Ovary (tissue), 9 donors: Measurements from ENCODE around the gene HNRNPLL. TPM values are rescaled to one million over a fixed set of nuclear protein-coding genes. Genes with fewer than 3 reads are reported as not detected.
A peak's percentile ranks its signal among the peaks of the same experiment; 100 is the strongest.

Experiments
- DNase-seq, 5 donors: peaks; one replicate each; pipeline ENCODE4 v3.0.0-alpha.2; 2019 to 2020
- H3K27ac ChIP-seq, 2 donors: fragments of 200-600 bp; one replicate each; pipeline versions ENCODE4 v1.5.1 to v1.8.0; 2019 to 2022
- H3K27me3 ChIP-seq: fragments of 200-600 bp; one replicate; pipeline ENCODE4 v1.8.0; 2022
- H3K36me3 ChIP-seq: fragments of 200-600 bp; sonication (generic); one replicate; pipeline ENCODE4 v1.5.1; 2019
- H3K4me1 ChIP-seq: one replicate; pipeline ENCODE4 v1.8.1; 2013; ENCODE audit warnings: mild to moderate bottlenecking, moderate library complexity; ENCODE audit not compliant: insufficient read depth
- H3K4me3 ChIP-seq: fragments of 200-600 bp; sonication (generic); one replicate; pipeline ENCODE4 v1.5.1; 2017
- H3K9me3 ChIP-seq, 2 donors: fragments of 200-600 bp in 1 of 2; sonication (generic) in 1 of 2; one replicate each; pipeline versions ENCODE4 v1.5.1 to v1.8.1; 2013 to 2019; ENCODE audit warnings: mild to moderate bottlenecking in 1 of 2, moderate library complexity in 1 of 2
- CTCF ChIP-seq, 3 donors: fragments of 450-650 bp in 2 of 3; fragments of 200-600 bp in 1 of 3; IDR thresholded peaks; one replicate each; pipeline versions ENCODE4 v1.5.1 to v1.8.0; 2016 to 2022; ENCODE audit warnings: antibody characterized with exemption in 3 of 3, mild to moderate bottlenecking in 1 of 3
- EP300 ChIP-seq: sonication (generic); formaldehyde crosslinking; IDR thresholded peaks from one replicate; pipeline ENCODE4 v1.6.1; 2017; ENCODE audit warnings: antibody characterized with exemption
- POLR2A ChIP-seq: fragments of 450-650 bp; IDR thresholded peaks from one replicate; pipeline ENCODE4 v1.6.1; 2017; ENCODE audit warnings: antibody characterized with exemption, mild to moderate bottlenecking, moderate library complexity
- WGBS, 3 donors: extraction: QIAGEN DNeasy Blood & Tissue Kit in 1 of 3; methylation state at CpG; one replicate each; pipeline versions ENCODE4 v1.1.5 to v1.1.7; 2013 to 2017; 5-methylcytosine and 5-hydroxymethylcytosine counted together
- intact Hi-C, 4 donors: fragments of 100-400 bp; cut with DNase I; formaldehyde crosslinking; loops; one replicate each; pipeline versions ENCODE4 v1.11.0 to v1.15.1; 2022 to 2023
- polyA plus RNA-seq, 2 donors: library from polyadenylated mRNA; stranded (reverse); fragments of 200-250 nt in 1 of 2; fragments of 350-450 nt in 1 of 2; fragmentation: Illumina TruSeq in 1 of 2; extraction: RNeasy Lipid Tissue Mini Kit (QIAGEN cat#74804) in 1 of 2; gene quantifications; one replicate each; pipeline ENCODE4 v1.2.3, GENCODE V29; 2013 to 2014
- total RNA-seq, 7 donors: library from RNA; depleted of rRNA in 2 of 7; stranded (reverse); fragments of >200 nt in 2 of 7; fragmentation: NEBNext Ultra II Directional in 3 of 7; extraction: Animal tissue kit (Norgen Biotek cat#: 25700) in 3 of 7; gene quantifications; one replicate each; pipeline versions ENCODE4 v1.1.0 to v1.2.4, GENCODE V29; 2016 to 2023
- donor health status: DM: no; HTN: no; CAD: no; lungs with moderate emphysema.
- donor health status: DM: no; HTN: no; CAD: no.
- donor health status: Bipolar disorder and iron deficiency.
- donor health status: DM: yes; HTN: yes; CAD: no.
- donor health status: DM: no; HTN: no; CAD: no.
- donor health status: DM: yes; HTN: yes; CAD: no.

The HNRNPLL gene
- total and polyA plus RNA-seq, 9 donors, result 19.1 to 59.2 (median 47.1) TPM

DNA sequence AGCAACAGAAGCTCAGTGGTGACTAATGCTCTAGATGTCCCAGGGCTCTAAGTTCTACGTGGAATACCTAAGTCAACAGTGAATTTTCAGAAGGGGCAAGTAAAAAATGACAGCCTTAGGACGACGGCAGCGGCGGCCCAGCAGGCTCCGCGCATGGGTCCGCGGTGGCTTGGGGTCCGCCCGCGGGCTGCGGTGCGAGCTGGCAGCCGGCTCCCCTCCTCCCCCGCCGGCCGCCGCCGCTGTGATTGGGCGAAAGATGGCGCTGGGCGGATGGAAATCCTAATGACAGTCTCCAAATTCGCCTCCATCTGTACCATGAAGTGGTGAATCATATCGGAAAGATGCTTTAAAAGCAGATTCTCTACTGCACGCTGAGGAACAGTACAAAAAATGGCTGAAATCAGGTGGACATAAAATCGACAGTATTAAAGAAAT lies 74.7 kb downstream of the HNRNPLL start:
- WGBS, 3 donors, result 0 to 2% (median 1%) methylated on average over 27 of the region's 27 CpGs
- H3K27me3 ChIP-seq, result no peaks in the 10 kb centered on the region
- TF ChIP-seq POLR2A (no peak), CTCF (IDR thresholded peaks at IDR 0.05) (no peak), EP300 (no peak)
- H3K4me3 ChIP-seq, result peak overlapping the region; percentile 34
- peak overlapping the region in 1 of 2 donors; percentile 77 for H3K27ac ChIP-seq
- no peaks in the 10 kb centered on the region for H3K9me3 ChIP-seq
- intact Hi-C loops, result loop anchor here in 3 of 4 donors (10.0 kb wide), 3 partner anchors 63 to 213 kb away; partner anchors contain the start of gene ATL2 (in 1 of the 3)
- H3K36me3 ChIP-seq, result no peaks in the 10 kb centered on the region
- peak; percentile 51 to 73 (median 56) for DNase-seq
- peaks cover 4% of the 10 kb centered on the region for H3K4me1 ChIP-seq

DNA sequence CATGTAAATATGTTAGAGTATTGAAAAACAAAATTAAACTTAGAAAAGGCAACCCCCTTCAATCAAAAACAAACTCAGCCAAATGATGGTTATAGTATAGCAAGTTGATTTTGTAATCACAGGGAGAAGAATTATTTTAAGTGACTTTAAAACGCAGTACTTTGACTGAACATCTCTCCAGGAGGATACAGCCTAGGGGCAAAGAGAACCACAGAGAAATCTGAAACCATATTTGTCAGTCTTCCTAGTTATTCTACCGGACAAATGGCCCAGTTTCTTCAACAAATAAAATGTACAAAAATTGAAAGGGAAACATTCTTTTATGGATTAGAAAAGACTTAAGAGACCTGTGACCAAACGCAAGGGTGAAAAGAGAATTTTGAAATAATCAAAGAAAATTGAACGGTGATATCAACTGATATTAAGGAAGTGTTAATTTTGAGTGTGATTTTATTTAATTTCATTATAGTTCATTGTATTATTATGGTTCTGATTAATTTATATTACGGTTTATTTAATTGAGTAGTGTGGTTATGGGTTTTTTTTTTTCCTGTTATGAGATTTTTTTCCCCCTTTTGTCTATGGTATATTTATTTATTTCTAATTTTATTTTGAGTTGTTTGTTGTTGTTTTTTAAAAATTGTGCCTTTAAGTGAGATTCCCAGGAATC lies 75.3 kb downstream of the HNRNPLL start:
- WGBS, 3 donors, result 68 to 80% (median 73%) methylated on average over 5 of the region's 5 CpGs
- H3K4me1 ChIP-seq, result peaks cover 4% of the 10 kb centered on the region
- H3K9me3 ChIP-seq, result no peaks in the 10 kb centered on the region
- H3K36me3 ChIP-seq, result no peaks in the 10 kb centered on the region
- H3K4me3 ChIP-seq, result no peak overlapping the region
- no peaks in the 10 kb centered on the region for H3K27me3 ChIP-seq
- DNase-seq, result no peak
- H3K27ac ChIP-seq, result peak overlapping the region in 1 of 2 donors; percentile 77
- no peak for TF ChIP-seq CTCF (IDR thresholded peaks at IDR 0.05)
- TF ChIP-seq EP300, result no peak
- TF ChIP-seq POLR2A, result no peak
- intact Hi-C loops, result loop anchor here in 3 of 4 donors (10.0 kb wide), 3 partner anchors 63 to 213 kb away; partner anchors contain the start of gene ATL2 (in 1 of the 3)

GRCh38 chr2:38526195-38526594 lies 76.5 kb downstream of the HNRNPLL start:
- peak overlapping the region in 1 of 2 donors; percentile 47 for H3K27ac ChIP-seq
- H3K36me3 ChIP-seq, result no peaks in the 10 kb centered on the region
- 20 to 37% (median 33%) methylated on average over 2 of the region's 2 CpGs for WGBS, 3 donors
- no peak for DNase-seq
- H3K27me3 ChIP-seq, result no peaks in the 10 kb centered on the region
- intact Hi-C loops, result loop anchor here in 3 of 4 donors (10.0 kb wide), 3 partner anchors 61 to 211 kb away; partner anchors contain the start of gene ATL2 (in 1 of the 3)
- no peak overlapping the region for H3K4me3 ChIP-seq
- H3K4me1 ChIP-seq, result peaks cover 4% of the 10 kb centered on the region
- no peak for TF ChIP-seq POLR2A
- H3K9me3 ChIP-seq, result no peaks in the 10 kb centered on the region

GRCh38 chr2:38524580-38524979 lies 78.1 kb downstream of the HNRNPLL start:
- Histone ChIP-seq H3K27ac (peak overlapping the region in 1 of 2 donors; percentile 1), H3K4me1 (peaks cover 4% of the 10 kb centered on the region)

More at GRCh38 chr2:38524580-38524979, 78.1 kb downstream of the HNRNPLL start:
- Histone ChIP-seq H3K9me3 (no peaks in the 10 kb centered on the region), H3K27me3 (no peaks in the 10 kb centered on the region), H3K4me3 (no peak overlapping the region), H3K36me3 (no peaks in the 10 kb centered on the region)
- 31 to 47% (median 39%) methylated on average over 3 of the region's 3 CpGs for WGBS, 3 donors
- DNase-seq, result no peak
- intact Hi-C loops, result loop anchor here in 3 of 4 donors (10.0 kb wide), 3 partner anchors 60 to 210 kb away; partner anchors contain the start of gene ATL2 (in 1 of the 3)
- TF ChIP-seq EP300 (no peak), CTCF (IDR thresholded peaks at IDR 0.05) (no peak)
